PC-9 (cell line): Measurements from ENCODE around the gene CREM.

Experiments used
- EZH2 ChIP-seq: fragments of 200-600 bp; sonication (generic); IDR thresholded peaks from 2 replicates; pipeline ENCODE4 v1.8.0; 2017; ENCODE audit warnings: antibody characterized with exemption, low read depth
- TF ChIP-seq, protein P1 (sequence below): fragments of 200-600 bp; sonication (generic); conservative IDR thresholded peaks from 2 replicates; pipeline ENCODE4 v1.6.1; 2017; ENCODE audit warnings: mixed run types, antibody characterized with exemption, mild to moderate bottlenecking, moderate library complexity

DNA sequence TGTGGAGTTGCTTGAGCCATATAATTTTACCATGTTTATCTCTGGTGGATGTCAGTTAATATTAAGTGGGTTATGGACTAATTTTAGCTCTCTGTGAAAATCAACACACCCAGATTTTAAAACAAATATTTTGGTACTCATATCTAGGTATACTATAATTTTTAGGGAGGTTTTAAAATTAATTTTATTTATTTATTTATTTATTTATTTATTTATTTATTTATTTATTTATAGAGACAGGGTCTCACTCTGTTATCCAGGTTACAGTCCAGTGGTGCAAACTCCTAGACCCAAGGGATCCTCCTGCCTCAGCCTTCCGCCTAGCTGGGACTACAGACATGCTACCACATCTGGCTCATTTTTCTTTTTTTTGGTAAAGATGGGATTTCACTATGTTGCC lies 7.3 kb upstream of the CREM start:
- TF ChIP-seq, protein P1, sequence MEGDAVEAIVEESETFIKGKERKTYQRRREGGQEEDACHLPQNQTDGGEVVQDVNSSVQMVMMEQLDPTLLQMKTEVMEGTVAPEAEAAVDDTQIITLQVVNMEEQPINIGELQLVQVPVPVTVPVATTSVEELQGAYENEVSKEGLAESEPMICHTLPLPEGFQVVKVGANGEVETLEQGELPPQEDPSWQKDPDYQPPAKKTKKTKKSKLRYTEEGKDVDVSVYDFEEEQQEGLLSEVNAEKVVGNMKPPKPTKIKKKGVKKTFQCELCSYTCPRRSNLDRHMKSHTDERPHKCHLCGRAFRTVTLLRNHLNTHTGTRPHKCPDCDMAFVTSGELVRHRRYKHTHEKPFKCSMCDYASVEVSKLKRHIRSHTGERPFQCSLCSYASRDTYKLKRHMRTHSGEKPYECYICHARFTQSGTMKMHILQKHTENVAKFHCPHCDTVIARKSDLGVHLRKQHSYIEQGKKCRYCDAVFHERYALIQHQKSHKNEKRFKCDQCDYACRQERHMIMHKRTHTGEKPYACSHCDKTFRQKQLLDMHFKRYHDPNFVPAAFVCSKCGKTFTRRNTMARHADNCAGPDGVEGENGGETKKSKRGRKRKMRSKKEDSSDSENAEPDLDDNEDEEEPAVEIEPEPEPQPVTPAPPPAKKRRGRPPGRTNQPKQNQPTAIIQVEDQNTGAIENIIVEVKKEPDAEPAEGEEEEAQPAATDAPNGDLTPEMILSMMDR: no peak
- TF ChIP-seq EZH2: no peak
